Epithelial cell of proximal tubule (primary cell): ENCODE results near the gene IRS2. TPM values are rescaled to one million over a fixed set of nuclear protein-coding genes. Genes with fewer than 3 reads are reported as not detected.
"Not testable (repeated sequence)": the region's sequence is repeated elsewhere in the genome, so short reads cannot be mapped to it uniquely, and the experiment has no call there.

Experiments
- DNase-seq: peaks from one replicate; pipeline ENCODE4 v3.0.0-alpha.2; 2011; ENCODE audit warnings: low read depth
- H3K4me3 ChIP-seq: 2 replicates; pipeline ENCODE4 v1.5.1; 2011; ENCODE audit warnings: low read depth, mild to moderate bottlenecking, low read length
- total RNA-seq: library from RNA; depleted of rRNA; stranded (reverse); fragments of >200 nt; gene quantifications from 2 replicates; pipeline ENCODE4 v1.2.3, GENCODE V29; 2015
- TF ChIP-seq, protein P1 (sequence below): conservative IDR thresholded peaks from 2 replicates; pipeline ENCODE4 v1.5.1; 2012; ENCODE audit warnings: low read depth, mild to moderate bottlenecking, low read length

Gene IRS2
- total RNA-seq, 1 donor from 2014 or later, result 14.0 TPM

DNA sequence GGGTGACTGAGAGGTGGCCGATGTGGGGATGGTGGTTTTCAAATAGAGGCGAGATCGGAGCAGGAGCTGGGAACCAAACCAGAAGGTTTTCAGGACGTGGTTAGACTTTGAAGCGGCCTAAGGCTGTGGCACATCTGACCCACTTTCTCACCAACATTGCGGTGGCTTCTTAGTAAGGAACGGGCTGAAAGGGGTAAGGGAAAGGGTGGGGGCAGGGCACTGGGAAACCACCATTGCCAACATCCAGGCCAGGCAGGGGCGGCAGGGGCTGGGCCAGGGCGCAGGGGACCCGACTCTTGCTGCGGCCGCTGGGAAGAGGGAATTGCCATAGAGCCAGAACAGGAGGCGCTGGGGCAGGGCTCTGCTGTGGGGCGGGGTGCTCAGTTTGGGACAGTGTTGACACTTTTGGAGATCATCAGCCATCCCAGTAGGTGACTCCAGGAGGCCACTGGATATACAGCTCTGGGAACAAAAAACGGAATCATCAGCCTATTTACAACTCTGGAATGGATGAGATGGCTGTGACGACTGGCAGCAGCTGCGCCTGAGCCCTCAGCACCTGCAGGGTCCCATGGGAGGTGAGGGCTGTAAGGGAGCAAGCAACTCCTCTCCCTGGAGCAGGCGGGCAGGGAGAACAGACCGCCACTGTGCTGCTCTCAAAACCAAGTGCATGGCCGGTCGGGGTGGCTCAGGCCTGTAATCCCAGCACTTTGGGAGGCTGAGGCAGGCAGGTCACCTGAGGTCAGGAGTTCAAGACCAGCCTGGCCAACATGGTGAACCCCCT is 52.2 kb downstream of the IRS2 start:
- no peak overlapping the region for H3K4me3 ChIP-seq
- no peak for DNase-seq
- TF ChIP-seq, protein P1, sequence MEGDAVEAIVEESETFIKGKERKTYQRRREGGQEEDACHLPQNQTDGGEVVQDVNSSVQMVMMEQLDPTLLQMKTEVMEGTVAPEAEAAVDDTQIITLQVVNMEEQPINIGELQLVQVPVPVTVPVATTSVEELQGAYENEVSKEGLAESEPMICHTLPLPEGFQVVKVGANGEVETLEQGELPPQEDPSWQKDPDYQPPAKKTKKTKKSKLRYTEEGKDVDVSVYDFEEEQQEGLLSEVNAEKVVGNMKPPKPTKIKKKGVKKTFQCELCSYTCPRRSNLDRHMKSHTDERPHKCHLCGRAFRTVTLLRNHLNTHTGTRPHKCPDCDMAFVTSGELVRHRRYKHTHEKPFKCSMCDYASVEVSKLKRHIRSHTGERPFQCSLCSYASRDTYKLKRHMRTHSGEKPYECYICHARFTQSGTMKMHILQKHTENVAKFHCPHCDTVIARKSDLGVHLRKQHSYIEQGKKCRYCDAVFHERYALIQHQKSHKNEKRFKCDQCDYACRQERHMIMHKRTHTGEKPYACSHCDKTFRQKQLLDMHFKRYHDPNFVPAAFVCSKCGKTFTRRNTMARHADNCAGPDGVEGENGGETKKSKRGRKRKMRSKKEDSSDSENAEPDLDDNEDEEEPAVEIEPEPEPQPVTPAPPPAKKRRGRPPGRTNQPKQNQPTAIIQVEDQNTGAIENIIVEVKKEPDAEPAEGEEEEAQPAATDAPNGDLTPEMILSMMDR, result no peak

DNA sequence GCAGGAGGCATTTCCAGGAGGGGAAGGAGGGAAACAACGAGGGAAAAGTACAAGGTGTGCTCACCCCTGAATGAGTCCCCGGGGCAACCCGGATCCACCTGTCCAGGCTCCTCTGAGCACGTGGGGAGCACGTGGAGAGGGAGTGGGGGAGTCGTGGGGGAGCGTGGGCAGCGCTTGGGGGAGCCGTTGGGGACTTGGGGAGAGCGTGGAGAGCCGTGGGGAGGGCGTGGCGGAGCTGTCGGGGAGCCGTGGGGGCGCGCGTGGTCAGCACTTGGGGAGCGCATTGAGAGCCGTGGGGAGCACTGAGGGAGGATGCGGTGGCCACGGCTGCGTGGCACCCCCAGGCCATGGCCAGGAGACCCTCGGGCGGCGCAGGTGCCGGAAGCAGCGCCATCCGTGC is 52.8 kb downstream of the IRS2 start:
- no peak for DNase-seq
- no peak overlapping the region for H3K4me3 ChIP-seq
- TF ChIP-seq, protein P1, result no peak

DNA sequence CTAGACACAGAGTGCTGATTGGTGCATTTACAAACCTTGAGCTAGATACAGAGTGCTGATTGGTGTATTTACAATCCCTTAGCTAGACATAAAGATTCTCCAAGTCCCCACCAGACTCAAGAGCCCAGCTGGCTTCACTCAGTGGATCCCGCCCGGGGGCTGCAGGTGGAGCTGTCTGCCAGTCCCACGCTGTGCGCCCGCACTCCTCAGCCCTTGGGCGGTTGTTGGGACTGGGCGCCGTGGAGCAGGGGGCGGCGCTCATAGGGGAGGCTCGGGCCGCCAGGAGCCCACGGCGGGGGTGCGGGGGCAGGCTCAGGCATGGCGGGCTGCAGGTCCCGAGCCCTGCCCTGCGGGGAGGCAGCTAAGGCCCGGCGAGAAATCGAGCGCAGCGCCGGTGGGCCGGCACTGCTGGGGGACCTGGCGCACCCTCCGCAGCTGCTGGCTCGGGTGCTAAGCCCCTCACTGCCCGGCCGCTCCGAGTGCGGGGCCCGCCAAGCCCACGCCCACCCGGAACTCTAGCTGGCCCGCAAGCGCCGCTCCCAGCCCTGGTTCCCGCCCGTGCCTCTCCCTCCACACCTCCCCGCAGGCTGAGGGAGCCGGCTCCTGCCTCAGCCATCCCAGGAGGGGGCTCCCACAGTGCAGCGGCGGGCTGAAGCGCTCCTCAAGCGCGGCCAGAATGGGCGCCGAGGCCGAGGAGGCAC is 53.8 kb downstream of the IRS2 start:
- not testable (repeated sequence) for DNase-seq, H3K4me3 ChIP-seq

DNA sequence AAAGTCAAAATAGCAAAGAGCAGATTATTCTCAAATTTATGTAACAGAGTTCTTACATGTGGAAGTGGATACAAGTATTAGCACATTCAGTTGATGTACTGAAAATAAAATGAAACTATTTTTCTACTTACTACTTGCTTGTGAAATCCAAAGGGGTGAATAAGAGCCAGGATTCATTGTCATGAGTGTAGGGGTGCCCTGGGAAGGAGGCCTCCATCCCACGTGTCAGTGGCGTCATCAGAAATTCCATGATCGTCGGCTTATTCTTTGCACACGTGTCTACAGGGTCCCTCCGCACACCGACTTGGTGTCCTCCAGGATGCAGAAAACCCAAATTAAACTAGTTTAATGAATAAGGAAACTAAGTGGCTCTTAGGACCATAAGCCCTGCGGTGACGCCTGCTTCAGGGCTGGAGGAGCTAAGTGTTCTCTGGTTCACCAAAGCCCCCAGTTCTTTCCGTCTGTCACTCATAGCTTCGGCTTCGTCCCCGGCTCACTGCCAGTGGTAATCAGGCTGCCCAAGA is 55.5 kb downstream of the IRS2 start:
- H3K4me3 ChIP-seq, result no peak overlapping the region
- TF ChIP-seq, protein P1, result no peak

DNA sequence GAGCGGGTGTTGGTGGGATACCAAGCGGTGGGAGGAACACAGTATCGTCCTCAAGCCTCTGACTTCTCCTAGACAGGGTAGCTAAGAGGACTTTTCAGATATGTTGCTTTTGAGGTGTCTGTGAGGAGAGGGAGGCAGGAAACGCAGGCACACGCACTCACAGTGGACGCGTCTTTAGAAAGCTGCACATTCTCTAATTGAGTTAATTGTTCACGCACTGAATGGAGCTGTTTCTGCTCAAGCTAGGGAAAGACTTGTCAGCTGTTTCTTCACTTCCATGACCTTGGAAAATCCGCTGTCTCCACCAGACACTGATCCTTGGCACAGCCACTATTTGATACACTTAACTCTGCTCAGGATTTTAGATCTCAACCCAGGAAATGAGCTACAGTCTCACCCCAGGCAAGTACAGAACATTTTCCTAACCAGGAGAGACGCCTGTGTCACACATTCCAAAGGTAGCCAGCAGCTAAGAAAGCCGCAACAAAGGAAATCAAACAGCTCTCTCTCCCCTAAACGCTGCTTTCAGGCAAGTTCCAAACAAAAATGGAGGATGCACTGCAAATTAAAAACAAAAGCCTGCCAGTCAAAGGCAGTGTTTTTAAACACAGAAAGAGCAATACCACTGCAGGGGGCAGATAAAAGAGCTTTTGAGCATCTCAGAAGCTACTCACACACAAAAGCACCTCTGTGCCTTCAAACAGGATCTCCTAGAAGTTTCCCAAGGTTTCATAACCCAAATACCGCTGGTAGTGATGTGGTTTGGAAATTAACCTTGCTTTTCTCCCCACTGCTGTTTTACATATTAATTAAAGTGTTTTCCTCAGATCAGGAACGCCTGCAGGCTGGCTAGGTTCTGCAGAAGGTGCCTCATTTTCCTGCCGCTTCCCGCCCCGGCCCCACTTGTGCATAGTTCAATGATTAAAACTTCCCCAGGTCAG is 57.3 kb downstream of the IRS2 start:
- peak; percentile 37 for DNase-seq
- H3K4me3 ChIP-seq, result peak overlapping the region; percentile 17
- TF ChIP-seq, protein P1, result no peak

More for the DNA sequence above, 55.5 kb downstream of the IRS2 start:
- DNase-seq, result no peak

DNA sequence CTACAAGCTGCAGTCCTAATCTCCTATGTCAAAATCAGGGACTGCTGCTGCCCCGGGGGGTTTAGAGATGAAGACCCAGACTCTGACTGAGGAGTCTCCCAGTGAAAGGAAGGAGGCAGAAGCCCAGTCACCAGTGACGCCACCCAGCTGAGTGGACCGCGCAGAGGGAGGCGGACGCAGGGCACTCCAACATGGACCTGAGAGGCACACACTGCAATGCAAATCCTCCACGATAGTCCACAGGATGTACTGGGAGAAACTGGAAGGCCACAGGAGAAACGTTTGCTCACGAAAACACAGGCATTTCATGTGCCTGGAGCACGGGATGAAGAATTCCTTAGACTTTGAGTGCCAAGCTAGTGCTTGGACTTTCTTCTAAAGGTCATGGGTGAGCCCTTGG is 58.3 kb downstream of the IRS2 start:
- TF ChIP-seq, protein P1, result no peak
- H3K4me3 ChIP-seq, result no peak overlapping the region
- no peak for DNase-seq
